Panc1 (cell line): ENCODE data around the gene TSC22D1. TPM values are rescaled to one million over a fixed set of nuclear protein-coding genes. Genes with fewer than 3 reads are reported as not detected.

Experiments
- ATAC-seq: fragments of 200-7000 bp; cut with Tn5 transposase; 2 replicates; pipeline ENCODE4 v1.9.1; 2020; ENCODE audit warnings: mild to moderate bottlenecking, moderate library complexity
- BruUV-seq: library from RNA; stranded (reverse); fragments of 400-500 nt; replicated peaks from 2 replicates; lab custom pipeline; 2021; lab: Mats Ljungman, UMichigan
- CTCF ChIA-PET: fragments of 300-600 bp; sonication (Branson Sonifier 250); formaldehyde crosslinking; loops from one replicate; lab custom pipeline; 2022; ENCODE audit warnings: antibody characterized with exemption; lab: Charles Lee
- POLR2A ChIA-PET: fragments of 300-600 bp; sonication (Branson Sonifier 250); formaldehyde crosslinking; loops from one replicate; lab custom pipeline; 2022; ENCODE audit warnings: antibody characterized with exemption; lab: Charles Lee
- DNase-seq: peaks from one replicate; pipeline ENCODE4 v3.0.0-alpha.2; 2010; ENCODE audit warnings: low read depth, low spot score
- H3K27ac ChIP-seq: 2 replicates; pipeline ENCODE4 v1.5.1; 2011; ENCODE audit warnings: mild to moderate bottlenecking, low read length, inconsistent platforms
- H3K27me3 ChIP-seq: fragments of 200-500 bp; sonication (Bioruptor generic); 2 replicates; pipeline ENCODE4 v1.6.0; 2014; ENCODE audit warnings: low read length, inconsistent platforms; ENCODE audit not compliant: control insufficient read depth, insufficient read depth
- H3K36me3 ChIP-seq: fragments of 200-500 bp; sonication (Bioruptor generic); 2 replicates; pipeline ENCODE4 v1.5.1; 2014; ENCODE audit warnings: inconsistent platforms, mild to moderate bottlenecking, low read length, moderate library complexity; ENCODE audit not compliant: control insufficient read depth, insufficient read depth
- H3K4me1 ChIP-seq: 2 replicates; pipeline ENCODE4 v1.5.1; 2011; ENCODE audit warnings: inconsistent platforms, mild to moderate bottlenecking, low read length, moderate library complexity; ENCODE audit not compliant: control insufficient read depth, insufficient read depth
- H3K4me3 ChIP-seq, 2 experiments: 2 replicates each; pipeline ENCODE4 v1.5.1; 2011 to 2012; ENCODE audit warnings: low read depth in 2 of 2, low read length in 2 of 2, mild to moderate bottlenecking in 2 of 2, inconsistent platforms in 1 of 2, moderate library complexity in 1 of 2
- H3K9me3 ChIP-seq: fragments of 200-500 bp; sonication (Bioruptor generic); 2 replicates; pipeline ENCODE4 v1.5.1; 2014; ENCODE audit warnings: low read depth, mild to moderate bottlenecking, inconsistent platforms, low read length, moderate library complexity; ENCODE audit not compliant: control insufficient read depth, insufficient read depth
- CTCF ChIP-seq: fragments of 450-650 bp; IDR thresholded peaks from 2 replicates; pipeline ENCODE4 v1.5.1; 2017; ENCODE audit warnings: mild to moderate bottlenecking
- POLR2AphosphoS5 ChIP-seq: IDR thresholded peaks from 2 replicates; pipeline ENCODE4 v1.6.1; 2012; ENCODE audit warnings: mild to moderate bottlenecking, low read depth, low read length, moderate library complexity
- REST ChIP-seq, 2 experiments: IDR thresholded peaks; 2 replicates each; pipeline ENCODE4 v1.6.1; 2011 to 2012; ENCODE audit warnings: low read depth in 2 of 2, control low read depth in 1 of 2, low read length in 1 of 2, mild to moderate bottlenecking in 1 of 2, moderate library complexity in 1 of 2; ENCODE audit not compliant: insufficient read depth in 1 of 2
- SIN3A ChIP-seq: IDR thresholded peaks from 2 replicates; pipeline ENCODE4 v1.6.1; 2012; ENCODE audit warnings: low read depth, mild to moderate bottlenecking, low read length, moderate library complexity, borderline replicate concordance; ENCODE audit not compliant: insufficient read depth
- TCF7L2 ChIP-seq: IDR thresholded peaks from 2 replicates; pipeline ENCODE4 v1.6.1; 2011; ENCODE audit warnings: mild to moderate bottlenecking, low read depth, low read length, inconsistent platforms
- in situ Hi-C: cut with HindIII; loops from 2 replicates; pipeline ENCODE4 v1.10.0; 2016; ENCODE audit warnings: low sequenced_read_pairs, low pct_unique_long_range_greater_than_20kb
- intact Hi-C: fragments of 100-400 bp; cut with micrococcal nuclease; formaldehyde crosslinking; loops from one replicate; pipeline ENCODE4 v1.10.0; 2022; ENCODE audit not compliant: unreplicated experiment
- total RNA-seq: library from RNA; stranded (reverse); gene quantifications from one replicate; pipeline ENCODE4 v1.2.1, GENCODE V29; 2021; ENCODE audit not compliant: unreplicated experiment

The TSC22D1 gene
- total RNA-seq, 1 experiment from 2014 or later = 31.8 TPM

- no peak overlapping the region for H3K4me3 ChIP-seq
- no peak for TF ChIP-seq REST (IDR thresholded peaks at IDR 0.05; ENCODE audit: insufficient read depth in 1 of 2, low read depth in 2 of 2, low read length in 1 of 2)
- no peak for TF ChIP-seq SIN3A
- TF ChIP-seq TCF7L2 = no peak
- no peak for TF ChIP-seq CTCF
- TF ChIP-seq POLR2AphosphoS5 = no peak
- H3K36me3 ChIP-seq = no peaks in the 10 kb centered on the region
- no peaks in the 10 kb centered on the region for H3K27me3 ChIP-seq
- ChIA-PET CTCF (no interaction called here), POLR2A (interaction anchor here (0.5 kb wide), 1 partner anchor 142 kb away, joined by 5 read pairs; no protein-coding TSS in a partner anchor)
- no peak for ATAC-seq
- H3K4me1 ChIP-seq = no peaks in the 10 kb centered on the region
- DNase-seq = no peak
- in situ Hi-C loops = no loop called here
- intact Hi-C loops = no loop called here
- BruUV-seq = no TSS peak
- H3K27ac ChIP-seq = no peak overlapping the region
- no peaks in the 10 kb centered on the region for H3K9me3 ChIP-seq
Observed at GRCh38 chr13:44591316-44591715, 15.2 kb upstream of the TSC22D1 start.

GRCh38 chr13:44583137-44583536, 7.0 kb upstream of the TSC22D1 start:
- H3K9me3 ChIP-seq = no peaks in the 10 kb centered on the region
- DNase-seq (no peak), ATAC-seq (no peak)
- H3K4me1 ChIP-seq = peaks cover 7% of the 10 kb centered on the region
- ChIA-PET POLR2A (no interaction called here), CTCF (no interaction called here)
- intact Hi-C loops (no loop called here), in situ Hi-C loops (no loop called here)
- no peaks in the 10 kb centered on the region for H3K36me3 ChIP-seq
- no peak overlapping the region for H3K27ac ChIP-seq
- no peaks in the 10 kb centered on the region for H3K27me3 ChIP-seq
- H3K4me3 ChIP-seq = no peak overlapping the region
- no peak for TF ChIP-seq SIN3A
- no peak for TF ChIP-seq POLR2AphosphoS5
- no peak for TF ChIP-seq TCF7L2
- TF ChIP-seq CTCF = no peak
- TF ChIP-seq REST (IDR thresholded peaks at IDR 0.05; ENCODE audit: insufficient read depth in 1 of 2, low read depth in 2 of 2, low read length in 1 of 2) = no peak
- no TSS peak for BruUV-seq
